Activated CD4-positive, alpha-beta T cell treated with anti-CD3 and anti-CD28 coated beads, Interleukin-10, Interleukin-2, amounts not matched to agents 100 ng/mL and 50 ng/mL, durations not matched to agents 16 hours and 8 hours (primary cell): ENCODE results near the gene DHCR24.

Source experiments
- DNase-seq: peaks from one replicate; pipeline ENCODE4 v3.0.0-alpha.2; 2020

DHCR24 gene

GRCh38 chr1:54813485-54814125 is 73.4 kb downstream of the DHCR24 start:
- DNase-seq, result no peak

- peak; percentile 26 for DNase-seq
Measured at GRCh38 chr1:54812801-54813484, 74.1 kb downstream of the DHCR24 start.

DNA sequence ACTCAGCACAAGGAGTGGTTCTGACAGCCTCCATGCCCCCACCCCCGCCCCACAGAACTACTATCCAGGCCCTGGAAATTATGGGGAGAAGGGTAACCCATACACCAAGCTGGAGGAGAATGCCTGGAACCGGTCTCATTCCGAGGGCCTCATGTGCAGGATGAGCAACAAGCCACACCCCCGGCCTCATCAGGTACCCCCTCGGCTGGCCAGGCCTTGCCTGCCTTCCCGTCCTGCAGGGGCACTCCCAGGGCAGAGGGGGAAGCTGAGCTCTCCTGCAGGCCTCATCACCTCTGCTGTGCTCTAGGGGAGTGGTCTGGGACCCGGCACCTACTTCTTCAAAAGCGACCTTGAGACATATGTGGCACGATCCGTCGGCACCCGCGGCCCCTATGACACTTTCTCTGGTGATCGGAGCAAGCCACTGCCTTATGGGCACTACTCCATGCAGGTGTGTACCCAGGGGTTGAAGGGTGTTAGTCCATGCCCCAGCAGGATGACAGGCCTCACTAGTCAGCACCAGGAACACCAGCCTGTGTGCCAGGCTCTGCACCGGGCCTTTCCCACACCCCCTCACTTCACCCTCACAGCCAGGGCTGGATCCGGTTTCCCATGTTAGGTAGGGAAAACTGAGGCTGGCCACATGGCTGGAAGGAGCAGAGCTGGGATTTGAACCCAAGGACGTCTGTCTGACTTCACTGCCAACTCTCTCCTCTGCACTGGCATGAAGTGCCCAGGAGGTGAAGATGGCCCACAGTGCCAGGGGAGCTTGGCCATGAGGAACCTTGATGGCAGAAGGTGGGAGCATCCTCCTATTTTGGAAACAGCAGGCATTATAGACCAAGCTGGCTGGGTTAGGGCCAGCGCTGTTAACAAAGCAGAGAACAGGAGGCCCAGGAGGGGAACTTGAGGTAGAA is 75.0 kb downstream of the DHCR24 start:
- no peak for DNase-seq

GRCh38 chr1:54811066-54811465 is 75.9 kb downstream of the DHCR24 start:
- no peak for DNase-seq

- DNase-seq, result peak; percentile 74
Measured at GRCh38 chr1:54810153-54810942, 76.6 kb downstream of the DHCR24 start.

- no peak for DNase-seq
Measured at GRCh38 chr1:54809496-54810074, 77.4 kb downstream of the DHCR24 start.

DNA sequence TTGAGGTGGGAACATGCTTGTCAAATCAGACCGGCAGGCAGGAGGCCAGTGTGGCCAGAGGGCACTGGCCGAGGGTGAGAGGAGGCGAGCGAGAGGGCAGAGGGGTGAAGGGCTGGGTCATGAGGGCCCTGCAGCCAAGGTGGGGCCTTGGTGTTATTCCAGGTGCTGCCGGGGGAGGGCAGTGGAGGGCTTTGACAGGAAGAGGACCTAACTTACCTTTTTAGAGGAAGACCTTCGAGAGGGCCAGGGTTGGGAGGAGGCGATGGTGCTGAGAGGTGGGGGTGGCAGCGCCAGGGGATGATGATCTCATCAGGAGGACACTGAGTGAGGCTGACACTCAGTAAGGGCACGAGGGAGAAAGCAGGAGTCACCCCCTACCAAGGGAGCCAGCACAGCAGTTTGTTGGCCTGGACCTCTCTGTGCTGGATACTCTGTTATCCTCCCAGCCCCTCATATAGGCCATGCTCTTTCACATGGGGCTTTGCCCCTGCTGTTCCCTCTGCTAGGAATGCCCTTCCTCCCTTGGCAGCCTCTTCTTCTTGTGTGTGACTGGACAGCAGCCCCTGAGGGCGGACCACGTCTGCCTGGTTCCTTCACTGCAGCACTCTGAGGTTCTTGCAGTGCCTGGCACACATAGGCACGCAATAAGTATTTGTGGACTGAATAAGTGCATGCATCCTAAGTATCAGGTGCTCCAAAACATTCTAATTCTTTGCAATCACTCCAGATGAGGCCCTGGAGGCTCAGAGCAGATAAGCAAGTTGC is 78.4 kb downstream of the DHCR24 start:
- no peak for DNase-seq

DNA sequence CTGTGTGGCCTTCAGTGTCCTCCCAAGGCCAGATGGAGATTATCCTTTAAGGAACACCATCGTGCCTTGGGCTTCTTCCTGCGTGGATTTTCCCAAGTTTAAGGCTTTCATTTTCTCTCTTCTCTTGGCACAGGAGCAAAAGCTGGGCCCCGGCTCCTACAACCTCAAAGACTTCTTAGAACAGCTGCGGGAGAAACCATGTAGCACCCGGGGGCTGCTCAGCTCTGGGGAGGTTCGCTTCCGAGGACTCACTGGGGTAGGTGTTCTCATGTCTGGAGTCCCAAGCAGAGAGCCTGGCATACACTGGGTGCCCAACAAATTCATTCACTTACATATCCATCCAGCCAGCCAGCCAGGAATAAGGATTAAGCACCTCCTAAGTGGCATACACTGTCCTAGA is 79.2 kb downstream of the DHCR24 start:
- no peak for DNase-seq

- peak; percentile 61 for DNase-seq
Measured at GRCh38 chr1:54806931-54807611, 79.9 kb downstream of the DHCR24 start.

DNA sequence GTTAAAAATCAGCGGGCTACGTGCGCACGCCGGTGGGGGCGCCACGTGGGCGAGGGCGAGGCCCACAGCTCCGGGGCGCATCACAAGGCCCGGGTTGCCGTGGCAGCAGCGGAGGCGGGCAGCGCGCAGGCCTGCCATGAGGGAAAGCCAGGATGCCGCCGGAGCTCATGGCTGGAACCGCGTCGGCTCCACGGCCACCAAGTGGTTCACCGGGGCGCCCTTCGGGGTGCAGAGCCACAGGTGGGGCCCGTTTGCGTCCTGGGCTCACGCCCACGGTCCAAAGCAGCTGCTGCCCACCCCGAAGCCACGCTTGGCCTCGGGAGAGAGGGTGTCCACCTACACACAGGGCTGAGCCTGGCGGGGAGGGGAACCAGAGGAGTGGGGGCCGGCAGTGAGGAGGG is 81.0 kb downstream of the DHCR24 start:
- DNase-seq, result no peak

DNA sequence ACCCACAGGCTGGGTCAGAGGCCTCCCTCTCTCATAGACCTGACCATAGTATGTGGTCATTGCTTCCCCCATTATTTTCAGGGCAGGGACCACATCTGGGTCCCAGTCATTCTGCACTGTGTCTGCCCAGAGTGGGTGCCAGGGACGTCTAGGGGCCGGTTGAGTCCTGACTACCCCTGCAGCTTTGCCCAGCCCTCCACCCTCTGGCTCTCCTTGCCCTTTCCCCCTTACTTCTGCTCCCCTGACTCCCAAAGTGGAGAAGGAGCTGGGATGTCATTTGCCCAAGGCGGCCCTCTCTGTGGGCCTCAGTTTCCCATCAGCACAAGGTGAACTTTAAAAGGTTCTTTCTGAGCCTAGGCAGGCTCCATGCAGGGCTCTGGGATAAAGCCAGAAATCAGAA is 81.5 kb downstream of the DHCR24 start:
- DNase-seq, result no peak

- peak; percentile 69 for DNase-seq
Measured at GRCh38 chr1:54804471-54805132, 82.4 kb downstream of the DHCR24 start.

- DNase-seq, result peak; percentile 63
Measured at GRCh38 chr1:54803761-54804470, 83.1 kb downstream of the DHCR24 start.

DNA sequence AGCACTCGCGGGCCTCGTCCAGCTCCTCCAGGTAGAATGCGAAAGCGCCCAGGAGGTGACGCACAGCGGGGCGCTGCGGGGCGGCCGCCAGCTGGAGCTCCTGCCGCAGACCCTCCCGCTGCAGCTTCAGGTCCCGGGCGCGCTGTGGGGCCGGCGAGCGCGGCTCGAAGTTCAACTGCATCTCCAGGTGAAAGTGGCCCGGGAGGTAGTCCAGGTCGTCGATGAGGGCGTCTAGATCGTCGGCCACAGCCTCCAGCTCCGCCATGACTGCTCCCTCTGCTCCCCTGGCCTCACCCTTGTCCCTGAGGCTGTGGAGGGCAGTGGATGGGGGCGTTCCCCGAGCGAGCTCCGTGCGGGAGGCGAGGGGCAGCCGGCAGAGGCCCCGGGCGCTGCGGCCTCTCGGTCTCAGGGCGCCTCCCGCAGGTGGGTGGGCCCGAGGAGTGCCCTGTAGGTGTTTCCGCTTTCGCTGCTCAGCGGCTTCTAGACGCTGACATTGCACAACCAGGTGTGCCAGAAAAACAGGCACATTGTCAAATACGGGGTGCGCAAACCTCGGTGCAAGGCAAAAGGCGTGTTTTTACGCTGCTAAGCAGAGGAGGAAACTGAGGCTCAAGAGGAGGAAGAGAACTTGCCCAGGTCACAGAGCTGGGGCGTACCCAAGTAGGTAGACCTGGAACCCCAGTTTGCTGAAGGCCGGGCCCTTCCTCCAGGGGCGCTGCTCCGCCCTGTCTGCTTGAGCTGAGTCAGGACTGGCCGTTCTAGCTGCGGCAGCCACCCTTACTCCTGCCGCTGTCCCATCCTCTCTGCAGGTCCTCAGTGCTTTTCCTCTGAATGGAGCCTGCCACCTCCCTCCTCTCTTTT is 85.9 kb downstream of the DHCR24 start, which contains the start of gene TTC22:
Gene TTC22, minus strand, starts transcription at position 425 of the 861 bp plus-strand sequence. Its CDS starts 160 bp downstream, at position 265.
- DNase-seq, result peak; percentile 83

GRCh38 chr1:54800041-54800898 is 86.7 kb downstream of the DHCR24 start:
- no peak for DNase-seq
